ENCODE results near the gene MIXL1.

DNA sequence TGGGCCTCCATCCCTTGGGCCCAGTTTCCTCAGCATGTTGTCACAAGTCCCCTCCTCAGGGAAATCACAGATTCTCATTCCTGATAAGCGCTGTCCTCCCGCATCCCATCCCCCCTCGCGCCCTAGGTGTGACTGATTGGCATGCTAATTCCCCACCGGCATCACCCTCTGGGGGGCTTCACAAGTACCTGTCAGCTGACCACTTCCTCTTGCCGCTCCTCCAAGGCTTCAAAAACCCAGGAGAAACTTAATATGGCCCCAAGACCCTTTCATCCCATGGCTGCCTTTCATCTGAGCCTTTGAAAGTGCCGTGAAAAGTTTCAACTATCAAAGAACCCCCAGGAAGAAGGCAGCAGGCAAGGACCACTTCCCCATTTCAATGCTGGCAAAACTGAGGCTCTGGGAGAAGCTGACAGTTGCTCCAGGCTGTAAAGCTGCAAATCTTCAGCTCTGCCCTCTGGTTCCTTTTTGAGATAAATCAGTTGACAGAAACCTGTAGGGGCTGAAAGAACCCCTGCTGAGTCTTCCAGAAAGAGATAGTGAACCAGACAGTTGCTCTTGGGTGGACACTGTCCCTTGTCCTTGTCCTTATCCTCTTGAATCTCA, 12.8 kb upstream of the MIXL1 start:
- no peak for TF ChIP-seq CTCF (tag by site-specific recombination; IDR thresholded peaks at IDR 0.05)
- no peak for TF ChIP-seq HOXC10 (CRISPR knock-in tag; IDR thresholded peaks at IDR 0.05)
- TF ChIP-seq ZNF549 (tag by site-specific recombination; IDR thresholded peaks at IDR 0.05): no peak
- TF ChIP-seq, protein P1, sequence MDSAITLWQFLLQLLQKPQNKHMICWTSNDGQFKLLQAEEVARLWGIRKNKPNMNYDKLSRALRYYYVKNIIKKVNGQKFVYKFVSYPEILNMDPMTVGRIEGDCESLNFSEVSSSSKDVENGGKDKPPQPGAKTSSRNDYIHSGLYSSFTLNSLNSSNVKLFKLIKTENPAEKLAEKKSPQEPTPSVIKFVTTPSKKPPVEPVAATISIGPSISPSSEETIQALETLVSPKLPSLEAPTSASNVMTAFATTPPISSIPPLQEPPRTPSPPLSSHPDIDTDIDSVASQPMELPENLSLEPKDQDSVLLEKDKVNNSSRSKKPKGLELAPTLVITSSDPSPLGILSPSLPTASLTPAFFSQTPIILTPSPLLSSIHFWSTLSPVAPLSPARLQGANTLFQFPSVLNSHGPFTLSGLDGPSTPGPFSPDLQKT (IDR thresholded peaks at IDR 0.05; ENCODE audit: borderline replicate concordance, low read depth, low read length): no peak
- TF ChIP-seq, protein P2, sequence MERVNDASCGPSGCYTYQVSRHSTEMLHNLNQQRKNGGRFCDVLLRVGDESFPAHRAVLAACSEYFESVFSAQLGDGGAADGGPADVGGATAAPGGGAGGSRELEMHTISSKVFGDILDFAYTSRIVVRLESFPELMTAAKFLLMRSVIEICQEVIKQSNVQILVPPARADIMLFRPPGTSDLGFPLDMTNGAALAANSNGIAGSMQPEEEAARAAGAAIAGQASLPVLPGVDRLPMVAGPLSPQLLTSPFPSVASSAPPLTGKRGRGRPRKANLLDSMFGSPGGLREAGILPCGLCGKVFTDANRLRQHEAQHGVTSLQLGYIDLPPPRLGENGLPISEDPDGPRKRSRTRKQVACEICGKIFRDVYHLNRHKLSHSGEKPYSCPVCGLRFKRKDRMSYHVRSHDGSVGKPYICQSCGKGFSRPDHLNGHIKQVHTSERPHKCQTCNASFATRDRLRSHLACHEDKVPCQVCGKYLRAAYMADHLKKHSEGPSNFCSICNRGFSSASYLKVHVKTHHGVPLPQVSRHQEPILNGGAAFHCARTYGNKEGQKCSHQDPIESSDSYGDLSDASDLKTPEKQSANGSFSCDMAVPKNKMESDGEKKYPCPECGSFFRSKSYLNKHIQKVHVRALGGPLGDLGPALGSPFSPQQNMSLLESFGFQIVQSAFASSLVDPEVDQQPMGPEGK (tag by site-specific recombination; IDR thresholded peaks at IDR 0.05): no peak
- no peak for TF ChIP-seq SP2 (tag by site-specific recombination; IDR thresholded peaks at IDR 0.05)
- TF ChIP-seq, protein P3, sequence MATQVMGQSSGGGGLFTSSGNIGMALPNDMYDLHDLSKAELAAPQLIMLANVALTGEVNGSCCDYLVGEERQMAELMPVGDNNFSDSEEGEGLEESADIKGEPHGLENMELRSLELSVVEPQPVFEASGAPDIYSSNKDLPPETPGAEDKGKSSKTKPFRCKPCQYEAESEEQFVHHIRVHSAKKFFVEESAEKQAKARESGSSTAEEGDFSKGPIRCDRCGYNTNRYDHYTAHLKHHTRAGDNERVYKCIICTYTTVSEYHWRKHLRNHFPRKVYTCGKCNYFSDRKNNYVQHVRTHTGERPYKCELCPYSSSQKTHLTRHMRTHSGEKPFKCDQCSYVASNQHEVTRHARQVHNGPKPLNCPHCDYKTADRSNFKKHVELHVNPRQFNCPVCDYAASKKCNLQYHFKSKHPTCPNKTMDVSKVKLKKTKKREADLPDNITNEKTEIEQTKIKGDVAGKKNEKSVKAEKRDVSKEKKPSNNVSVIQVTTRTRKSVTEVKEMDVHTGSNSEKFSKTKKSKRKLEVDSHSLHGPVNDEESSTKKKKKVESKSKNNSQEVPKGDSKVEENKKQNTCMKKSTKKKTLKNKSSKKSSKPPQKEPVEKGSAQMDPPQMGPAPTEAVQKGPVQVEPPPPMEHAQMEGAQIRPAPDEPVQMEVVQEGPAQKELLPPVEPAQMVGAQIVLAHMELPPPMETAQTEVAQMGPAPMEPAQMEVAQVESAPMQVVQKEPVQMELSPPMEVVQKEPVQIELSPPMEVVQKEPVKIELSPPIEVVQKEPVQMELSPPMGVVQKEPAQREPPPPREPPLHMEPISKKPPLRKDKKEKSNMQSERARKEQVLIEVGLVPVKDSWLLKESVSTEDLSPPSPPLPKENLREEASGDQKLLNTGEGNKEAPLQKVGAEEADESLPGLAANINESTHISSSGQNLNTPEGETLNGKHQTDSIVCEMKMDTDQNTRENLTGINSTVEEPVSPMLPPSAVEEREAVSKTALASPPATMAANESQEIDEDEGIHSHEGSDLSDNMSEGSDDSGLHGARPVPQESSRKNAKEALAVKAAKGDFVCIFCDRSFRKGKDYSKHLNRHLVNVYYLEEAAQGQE (tag by site-specific recombination; IDR thresholded peaks at IDR 0.05): no peak
- TF ChIP-seq ZNF837 (tag by site-specific recombination; IDR thresholded peaks at IDR 0.05): no peak
- TF ChIP-seq ZNF274 (IDR thresholded peaks at IDR 0.05; ENCODE audit: low read length): no peak
- no peak for TF ChIP-seq ZNF274 (tag by site-specific recombination; IDR thresholded peaks at IDR 0.05; ENCODE audit: borderline replicate concordance)
- no peak for TF ChIP-seq ZNF76 (tag by site-specific recombination; IDR thresholded peaks at IDR 0.05; ENCODE audit: borderline replicate concordance, low read depth)
- no peak for TF ChIP-seq ZBTB20 (tag by site-specific recombination; IDR thresholded peaks at IDR 0.05)
- no peak for TF ChIP-seq ZFP3 (tag by site-specific recombination; IDR thresholded peaks at IDR 0.05; ENCODE audit: low read depth)
- TF ChIP-seq ZNF280D (tag by site-specific recombination; IDR thresholded peaks at IDR 0.05): no peak
